Measurements from ENCODE around the gene ACOXL. TPM values are rescaled to one million over a fixed set of nuclear protein-coding genes. Genes with fewer than 3 reads are reported as not detected.

Gene ACOXL
- total and polyA plus RNA-seq, 5 donors from 2014 or later: 0.17 TPM; not detected in 4

DNA sequence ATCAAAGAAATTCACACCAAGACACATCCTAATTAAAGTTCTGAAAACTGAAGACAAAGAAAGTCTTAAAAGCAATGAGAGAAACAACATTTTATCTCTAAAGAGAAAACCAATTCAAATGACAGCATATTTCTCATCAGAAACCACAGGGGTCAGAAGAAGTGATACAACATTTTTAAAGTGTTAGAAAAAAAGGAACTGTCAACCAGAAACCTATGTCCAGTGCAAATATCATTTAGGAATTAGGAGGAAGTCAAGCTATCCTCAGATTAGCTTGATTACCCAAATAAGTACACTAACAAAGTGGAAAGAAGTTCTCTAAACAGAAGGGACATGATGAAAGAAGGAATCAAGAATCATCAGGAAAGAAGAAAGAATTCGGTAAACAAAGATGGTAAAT is 328.8 kb downstream of the ACOXL start:
- peaks cover 0 to 11% (median 7%) of the 10 kb centered on the region in 7 donors for H3K9me3 Mint-ChIP-seq
- ATAC-seq (ENCODE audit: low read depth in 2 of 2) (no peak), DNase-seq (no peak)
- Histone ChIP-seq H3K27ac (ENCODE audit: insufficient read depth, low read length, poor library complexity, severe bottlenecking) (no peak overlapping the region), H3K36me3 (ENCODE audit: control insufficient read depth, insufficient read depth, low read length) (no peaks in the 10 kb centered on the region), H3K4me3 (ENCODE audit: low read depth, low read length) (no peak overlapping the region), H3K9me3 (ENCODE audit: control insufficient read depth in 2 of 2, low read length in 2 of 2) (peaks cover 14 to 18% of the 10 kb centered on the region in 2 experiments), H3K27me3 (ENCODE audit: control insufficient read depth, insufficient read depth, low read length) (peaks cover 2% of the 10 kb centered on the region), H3K4me1 (ENCODE audit: control insufficient read depth, insufficient read depth, low read length, poor library complexity, severe bottlenecking) (no peaks in the 10 kb centered on the region)
- no peaks in the 10 kb centered on the region for H3K36me3 Mint-ChIP-seq
- peaks cover 0 to 6% (median 3%) of the 10 kb centered on the region in 4 donors for H3K4me1 Mint-ChIP-seq
- no peak overlapping the region for H3K27ac Mint-ChIP-seq
- peaks cover 62% of the 10 kb centered on the region for H3K27me3 Mint-ChIP-seq
- no peak overlapping the region for H3K4me3 Mint-ChIP-seq

- Histone ChIP-seq H3K9me3 (ENCODE audit: control insufficient read depth in 2 of 2, low read length in 2 of 2) (peaks cover 14 to 18% of the 10 kb centered on the region in 2 experiments), H3K27me3 (ENCODE audit: control insufficient read depth, insufficient read depth, low read length) (peaks cover 2% of the 10 kb centered on the region), H3K4me1 (ENCODE audit: control insufficient read depth, insufficient read depth, low read length, poor library complexity, severe bottlenecking) (no peaks in the 10 kb centered on the region), H3K4me3 (ENCODE audit: low read depth, low read length) (no peak overlapping the region), H3K27ac (ENCODE audit: insufficient read depth, low read length, poor library complexity, severe bottlenecking) (no peak overlapping the region), H3K36me3 (ENCODE audit: control insufficient read depth, insufficient read depth, low read length) (no peaks in the 10 kb centered on the region)
- H3K36me3 Mint-ChIP-seq: no peaks in the 10 kb centered on the region
- no peak overlapping the region for H3K4me3 Mint-ChIP-seq
- H3K9me3 Mint-ChIP-seq: peaks cover 0 to 11% (median 5%) of the 10 kb centered on the region in 7 donors
- peaks cover 60% of the 10 kb centered on the region for H3K27me3 Mint-ChIP-seq
- no peak for DNase-seq
- H3K27ac Mint-ChIP-seq: no peak overlapping the region
- no peak for ATAC-seq (ENCODE audit: low read depth in 2 of 2)
- peaks cover 0 to 8% (median 5%) of the 10 kb centered on the region in 4 donors for H3K4me1 Mint-ChIP-seq
These were observed 330.0 kb downstream of the ACOXL start for GRCh38 chr2:111062417-111062816.

DNA sequence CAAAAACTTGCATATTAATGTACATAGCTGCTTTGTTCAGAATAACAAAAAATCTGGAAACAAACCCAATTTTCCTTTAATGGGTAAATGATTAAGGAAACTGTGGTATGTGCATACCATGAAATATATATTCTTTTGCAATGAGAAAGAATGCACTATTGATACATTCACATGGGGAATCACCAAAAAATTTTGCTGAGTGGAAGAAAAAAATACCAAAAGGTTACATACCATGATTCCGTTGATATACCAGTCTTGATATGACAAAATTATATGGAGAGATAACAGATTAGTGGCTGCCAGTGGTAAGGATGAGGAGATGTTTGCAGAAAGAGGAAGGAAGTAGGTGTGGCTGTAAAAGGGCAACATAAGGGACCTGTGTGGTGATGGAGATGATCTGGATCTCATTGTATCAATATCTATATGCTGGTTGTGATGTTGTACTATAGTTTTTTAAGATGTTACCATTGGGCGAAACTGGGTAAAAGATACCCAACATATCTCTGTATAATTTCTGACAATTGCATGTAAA is 333.8 kb downstream of the ACOXL start:
- Histone ChIP-seq H3K27ac (ENCODE audit: insufficient read depth, low read length, poor library complexity, severe bottlenecking) (no peak overlapping the region), H3K9me3 (ENCODE audit: control insufficient read depth in 2 of 2, low read length in 2 of 2) (peaks cover 2 to 3% of the 10 kb centered on the region in 2 experiments), H3K4me1 (ENCODE audit: control insufficient read depth, insufficient read depth, low read length, poor library complexity, severe bottlenecking) (no peaks in the 10 kb centered on the region), H3K4me3 (ENCODE audit: low read depth, low read length) (no peak overlapping the region), H3K27me3 (ENCODE audit: control insufficient read depth, insufficient read depth, low read length) (peaks cover 2% of the 10 kb centered on the region), H3K36me3 (ENCODE audit: control insufficient read depth, insufficient read depth, low read length) (no peaks in the 10 kb centered on the region)
- ATAC-seq (ENCODE audit: low read depth in 2 of 2) (no peak), DNase-seq (no peak)
- H3K27me3 Mint-ChIP-seq: peaks cover 48% of the 10 kb centered on the region
- H3K27ac Mint-ChIP-seq: no peak overlapping the region
- H3K36me3 Mint-ChIP-seq: no peaks in the 10 kb centered on the region
- peaks cover 0 to 8% (median 5%) of the 10 kb centered on the region in 4 donors for H3K4me1 Mint-ChIP-seq
- no peak overlapping the region for H3K4me3 Mint-ChIP-seq
- H3K9me3 Mint-ChIP-seq: peaks cover 0 to 9% (median 0%) of the 10 kb centered on the region in 7 donors

DNA sequence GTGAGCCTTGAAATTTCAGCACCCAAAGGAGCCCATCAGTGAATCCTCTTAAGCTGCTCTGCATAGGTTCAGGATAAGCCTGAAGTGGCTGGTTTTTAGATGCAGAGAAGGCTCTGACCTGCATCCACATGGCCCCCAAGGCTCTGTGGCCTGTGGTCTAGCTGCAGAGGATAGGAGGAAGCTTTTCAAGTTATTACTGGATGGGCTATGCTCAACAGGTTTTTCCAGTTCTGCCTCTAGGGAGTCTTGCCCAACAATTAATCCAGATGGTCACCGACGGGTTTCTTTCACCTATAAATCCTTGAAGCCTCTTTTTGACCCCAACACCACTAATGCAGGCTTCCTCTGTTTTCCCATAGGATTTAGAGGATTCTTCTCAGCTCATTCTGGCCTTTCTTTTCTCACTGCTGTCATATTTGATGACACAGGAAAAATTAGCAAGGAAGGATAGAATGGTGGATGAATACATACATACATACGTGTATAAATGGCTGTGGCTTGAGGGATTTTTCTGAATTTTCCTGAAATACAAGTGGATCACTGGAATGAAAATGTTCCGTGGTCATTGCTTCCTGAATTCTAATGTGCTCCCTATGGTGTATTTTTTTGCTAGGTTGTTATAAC is 336.2 kb downstream of the ACOXL start:
- no peaks in the 10 kb centered on the region for H3K36me3 ChIP-seq (ENCODE audit: control insufficient read depth, insufficient read depth, low read length)
- DNase-seq: no peak
- Mint-ChIP-seq H3K27ac (no peak overlapping the region), H3K9me3 (peaks cover 0 to 6% (median 0%) of the 10 kb centered on the region in 7 donors), H3K27me3 (peaks cover 33% of the 10 kb centered on the region), H3K4me3 (no peak overlapping the region), H3K4me1 (peaks cover 0 to 8% (median 5%) of the 10 kb centered on the region in 4 donors), H3K36me3 (no peaks in the 10 kb centered on the region)
- H3K4me3 ChIP-seq (ENCODE audit: low read depth, low read length): no peak overlapping the region
- H3K27ac ChIP-seq (ENCODE audit: insufficient read depth, low read length, poor library complexity, severe bottlenecking): no peak overlapping the region
- H3K27me3 ChIP-seq (ENCODE audit: control insufficient read depth, insufficient read depth, low read length): no peaks in the 10 kb centered on the region
- no peak for ATAC-seq (ENCODE audit: low read depth in 2 of 2)
- H3K4me1 ChIP-seq (ENCODE audit: control insufficient read depth, insufficient read depth, low read length, poor library complexity, severe bottlenecking): no peaks in the 10 kb centered on the region
- no peaks in the 10 kb centered on the region for H3K9me3 ChIP-seq (ENCODE audit: control insufficient read depth in 2 of 2, low read length in 2 of 2)

- DNase-seq: no peak
- Mint-ChIP-seq H3K4me3 (no peak overlapping the region), H3K4me1 (peaks cover 0 to 8% (median 5%) of the 10 kb centered on the region in 4 donors), H3K36me3 (no peaks in the 10 kb centered on the region), H3K27ac (no peak overlapping the region), H3K9me3 (peaks cover 0 to 11% (median 2%) of the 10 kb centered on the region in 7 donors), H3K27me3 (peaks cover 36% of the 10 kb centered on the region)
- no peak overlapping the region for H3K4me3 ChIP-seq (ENCODE audit: low read depth, low read length)
- H3K27ac ChIP-seq (ENCODE audit: insufficient read depth, low read length, poor library complexity, severe bottlenecking): no peak overlapping the region
- no peak for ATAC-seq (ENCODE audit: low read depth in 2 of 2)
- H3K36me3 ChIP-seq (ENCODE audit: control insufficient read depth, insufficient read depth, low read length): no peaks in the 10 kb centered on the region
- H3K4me1 ChIP-seq (ENCODE audit: control insufficient read depth, insufficient read depth, low read length, poor library complexity, severe bottlenecking): no peaks in the 10 kb centered on the region
- H3K9me3 ChIP-seq (ENCODE audit: control insufficient read depth in 2 of 2, low read length in 2 of 2): peaks cover 0 to 5% of the 10 kb centered on the region in 2 experiments
- peaks cover 8% of the 10 kb centered on the region for H3K27me3 ChIP-seq (ENCODE audit: control insufficient read depth, insufficient read depth, low read length)
These were observed 337.3 kb downstream of the ACOXL start for GRCh38 chr2:111069722-111070121.

DNA sequence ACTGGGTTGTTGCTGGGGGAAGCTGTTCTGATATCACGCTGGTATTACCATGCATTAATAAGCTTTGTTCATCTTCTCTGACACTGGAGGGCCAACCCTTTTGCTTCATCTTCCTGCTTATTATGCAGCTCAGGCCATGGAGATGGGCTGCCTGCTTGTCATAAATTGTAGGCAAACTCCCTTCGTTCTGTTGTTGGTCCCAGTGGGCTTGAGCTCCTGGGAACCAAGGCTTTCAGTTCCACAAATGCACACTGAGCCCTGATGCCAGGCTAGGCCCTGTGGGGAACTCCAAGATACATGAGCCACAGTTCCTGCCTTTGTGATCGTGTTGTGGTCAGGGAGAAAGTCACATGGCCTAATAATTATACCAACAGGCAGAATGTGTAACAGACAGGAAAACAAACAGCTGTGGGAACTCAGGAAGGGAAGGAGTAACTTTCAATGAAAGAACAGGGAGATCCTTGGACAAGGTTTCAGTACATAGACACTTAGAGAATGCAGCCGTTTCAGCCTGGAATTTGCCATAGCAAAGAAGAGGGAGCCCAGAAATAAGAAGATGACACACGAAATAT is 339.3 kb downstream of the ACOXL start:
- Mint-ChIP-seq H3K27me3 (peaks cover 36% of the 10 kb centered on the region), H3K27ac (no peak overlapping the region), H3K4me3 (no peak overlapping the region), H3K9me3 (peaks cover 0 to 29% (median 6%) of the 10 kb centered on the region in 7 donors), H3K4me1 (no peaks in the 10 kb centered on the region), H3K36me3 (no peaks in the 10 kb centered on the region)
- H3K9me3 ChIP-seq (ENCODE audit: control insufficient read depth in 2 of 2, low read length in 2 of 2): peaks cover 4 to 17% of the 10 kb centered on the region in 2 experiments
- H3K27ac ChIP-seq (ENCODE audit: insufficient read depth, low read length, poor library complexity, severe bottlenecking): no peak overlapping the region
- H3K27me3 ChIP-seq (ENCODE audit: control insufficient read depth, insufficient read depth, low read length): peaks cover 17% of the 10 kb centered on the region
- no peak overlapping the region for H3K4me3 ChIP-seq (ENCODE audit: low read depth, low read length)
- ATAC-seq (ENCODE audit: low read depth in 2 of 2) (no peak), DNase-seq (no peak)
- H3K36me3 ChIP-seq (ENCODE audit: control insufficient read depth, insufficient read depth, low read length): no peaks in the 10 kb centered on the region
- H3K4me1 ChIP-seq (ENCODE audit: control insufficient read depth, insufficient read depth, low read length, poor library complexity, severe bottlenecking): no peaks in the 10 kb centered on the region

DNA sequence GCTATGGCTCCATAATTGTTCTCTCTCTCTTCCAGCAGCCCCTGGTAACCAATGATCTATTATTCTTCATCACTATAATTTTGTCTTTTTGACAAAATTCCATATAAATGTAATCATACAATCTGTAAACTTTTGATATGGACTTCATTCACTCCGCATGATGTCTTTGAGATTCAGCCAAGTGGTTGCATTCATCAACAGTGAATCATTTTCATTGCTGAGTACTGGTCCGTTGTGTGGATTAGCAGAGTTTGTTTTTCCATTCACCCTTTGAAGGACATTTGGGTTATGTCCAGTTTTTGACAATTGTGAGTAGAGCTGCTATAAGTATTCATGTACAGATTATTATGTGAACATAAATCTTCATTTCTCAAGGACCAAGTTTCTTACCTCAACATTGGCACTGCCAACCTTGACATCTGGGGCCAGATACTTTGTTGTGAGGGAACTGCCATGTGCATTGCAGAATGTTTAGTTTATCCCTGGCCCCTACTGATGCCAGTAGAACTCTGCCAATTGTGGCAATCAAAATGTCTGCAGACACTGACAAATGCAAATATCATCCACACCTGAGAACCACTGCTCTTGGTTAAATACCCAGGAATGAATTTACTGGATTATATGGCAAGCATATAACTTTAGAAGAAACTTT is 340.0 kb downstream of the ACOXL start:
- Mint-ChIP-seq H3K27me3 (peaks cover 41% of the 10 kb centered on the region), H3K9me3 (peaks cover 0 to 32% (median 6%) of the 10 kb centered on the region in 7 donors), H3K4me3 (no peak overlapping the region), H3K27ac (no peak overlapping the region), H3K4me1 (no peaks in the 10 kb centered on the region), H3K36me3 (no peaks in the 10 kb centered on the region)
- Histone ChIP-seq H3K9me3 (ENCODE audit: control insufficient read depth in 2 of 2, low read length in 2 of 2) (peaks cover 4 to 19% of the 10 kb centered on the region in 2 experiments), H3K27ac (ENCODE audit: insufficient read depth, low read length, poor library complexity, severe bottlenecking) (no peak overlapping the region), H3K4me3 (ENCODE audit: low read depth, low read length) (no peak overlapping the region), H3K27me3 (ENCODE audit: control insufficient read depth, insufficient read depth, low read length) (peaks cover 23% of the 10 kb centered on the region), H3K4me1 (ENCODE audit: control insufficient read depth, insufficient read depth, low read length, poor library complexity, severe bottlenecking) (no peaks in the 10 kb centered on the region), H3K36me3 (ENCODE audit: control insufficient read depth, insufficient read depth, low read length) (no peaks in the 10 kb centered on the region)
- DNase-seq (no peak), ATAC-seq (ENCODE audit: low read depth in 2 of 2) (no peak)
